Measurements from ENCODE around the gene GREB1. TPM values are rescaled to one million over a fixed set of nuclear protein-coding genes. Genes with fewer than 3 reads are reported as not detected.

The GREB1 gene
- total RNA-seq, 1 donor from 2014 or later: 143 TPM

- Mint-ChIP-seq H3K9me3 (no peaks in the 10 kb centered on the region), H3K36me3 (ENCODE audit: low read depth) (peaks cover 5% of the 10 kb centered on the region), H3K27ac (ENCODE audit: unreplicated experiment) (peak overlapping the region; percentile 72), H3K27me3 (ENCODE audit: low read depth) (no peaks in the 10 kb centered on the region), H3K4me1 (peaks cover 74% of the 10 kb centered on the region), H3K4me3 (no peak overlapping the region)
- no peak for DNase-seq (ENCODE audit: low read depth, low spot score)
- TF ChIP-seq CTCF (conservative IDR thresholded peaks at IDR 0.05): no peak
Observed at GRCh38 chr2:11540996-11541692, 7.3 kb downstream of the GREB1 start.

- no peak for DNase-seq (ENCODE audit: low read depth, low spot score)
- peaks cover 5% of the 10 kb centered on the region for H3K36me3 Mint-ChIP-seq (ENCODE audit: low read depth)
- H3K27me3 Mint-ChIP-seq (ENCODE audit: low read depth): no peaks in the 10 kb centered on the region
- H3K27ac Mint-ChIP-seq (ENCODE audit: unreplicated experiment): peak overlapping the region; percentile 89
- TF ChIP-seq CTCF (conservative IDR thresholded peaks at IDR 0.05): no peak
- H3K4me1 Mint-ChIP-seq: peaks cover 74% of the 10 kb centered on the region
- H3K4me3 Mint-ChIP-seq: no peak overlapping the region
- H3K9me3 Mint-ChIP-seq: no peaks in the 10 kb centered on the region
Observed at GRCh38 chr2:11541693-11542274, 7.9 kb downstream of the GREB1 start.

GRCh38 chr2:11542275-11542819 lies 8.5 kb downstream of the GREB1 start:
- H3K27me3 Mint-ChIP-seq (ENCODE audit: low read depth): no peaks in the 10 kb centered on the region
- H3K36me3 Mint-ChIP-seq (ENCODE audit: low read depth): peaks cover 5% of the 10 kb centered on the region
- H3K4me3 Mint-ChIP-seq: no peak overlapping the region
- peak overlapping the region; percentile 89 for H3K27ac Mint-ChIP-seq (ENCODE audit: unreplicated experiment)
- H3K4me1 Mint-ChIP-seq: peaks cover 74% of the 10 kb centered on the region
- H3K9me3 Mint-ChIP-seq: no peaks in the 10 kb centered on the region
- no peak for DNase-seq (ENCODE audit: low read depth, low spot score)
- no peak for TF ChIP-seq CTCF (conservative IDR thresholded peaks at IDR 0.05)

GRCh38 chr2:11543337-11544216 lies 9.7 kb downstream of the GREB1 start:
- no peaks in the 10 kb centered on the region for H3K27me3 Mint-ChIP-seq (ENCODE audit: low read depth)
- peaks cover 78% of the 10 kb centered on the region for H3K4me1 Mint-ChIP-seq
- no peak for TF ChIP-seq CTCF (conservative IDR thresholded peaks at IDR 0.05)
- no peaks in the 10 kb centered on the region for H3K9me3 Mint-ChIP-seq
- H3K4me3 Mint-ChIP-seq: no peak overlapping the region
- peaks cover 10% of the 10 kb centered on the region for H3K36me3 Mint-ChIP-seq (ENCODE audit: low read depth)
- no peak overlapping the region for H3K27ac Mint-ChIP-seq (ENCODE audit: unreplicated experiment)
- no peak for DNase-seq (ENCODE audit: low read depth, low spot score)

- no peak for TF ChIP-seq CTCF (conservative IDR thresholded peaks at IDR 0.05)
- peak overlapping the region; percentile 8 for H3K4me3 Mint-ChIP-seq
- H3K4me1 Mint-ChIP-seq: peaks cover 69% of the 10 kb centered on the region
- no peak overlapping the region for H3K27ac Mint-ChIP-seq (ENCODE audit: unreplicated experiment)
- H3K27me3 Mint-ChIP-seq (ENCODE audit: low read depth): no peaks in the 10 kb centered on the region
- no peaks in the 10 kb centered on the region for H3K9me3 Mint-ChIP-seq
- H3K36me3 Mint-ChIP-seq (ENCODE audit: low read depth): peaks cover 4% of the 10 kb centered on the region
- no peak for DNase-seq (ENCODE audit: low read depth, low spot score)
Observed at GRCh38 chr2:11546072-11546471, 12.2 kb downstream of the GREB1 start.

Measured in neural crest cell (in vitro differentiated cells).